Esophagus squamous epithelium (tissue), 5 donors: ENCODE results near the gene GFM2. TPM values are rescaled to one million over a fixed set of nuclear protein-coding genes. Genes with fewer than 3 reads are reported as not detected.
"Not testable (repeated sequence)": the region's sequence is repeated elsewhere in the genome, so short reads cannot be mapped to it uniquely, and the experiment has no call there.

Experiments
- DNase-seq: peaks from one replicate; lab custom pipeline; 2025; lab: John Stamatoyannopoulos, UW
- H3K27ac ChIP-seq, 4 donors: fragments of 200-600 bp; sonication (generic); one replicate each; pipeline ENCODE4 v1.5.1; 2016 to 2019; ENCODE audit warnings: mild to moderate bottlenecking in 1 of 4
- H3K27me3 ChIP-seq, 4 donors: fragments of 200-600 bp; sonication (generic); 1 replicate in 3 of 4; 2 replicates in 1 of 4; pipeline versions ENCODE4 v1.5.1 to v1.6.0; 2017 to 2021; ENCODE audit warnings: antibody characterized with exemption in 1 of 4
- H3K36me3 ChIP-seq, 3 donors: fragments of 200-600 bp; sonication (generic); one replicate each; pipeline ENCODE4 v1.5.1; 2016 to 2019
- H3K4me1 ChIP-seq, 3 donors: fragments of 200-600 bp; sonication (generic); one replicate each; pipeline ENCODE4 v1.5.1; 2017 to 2019
- H3K4me3 ChIP-seq, 4 donors: fragments of 200-600 bp; sonication (generic); 1 replicate in 3 of 4; 2 replicates in 1 of 4; pipeline ENCODE4 v1.5.1; 2016 to 2019; ENCODE audit warnings: mild to moderate bottlenecking in 2 of 4, moderate library complexity in 1 of 4
- H3K9me3 ChIP-seq, 3 donors: fragments of 200-600 bp; sonication (generic); one replicate each; pipeline ENCODE4 v1.5.1; 2016 to 2019
- POLR2A ChIP-seq, 4 donors: fragments of 450-650 bp; IDR thresholded peaks; one replicate each; pipeline ENCODE4 v1.6.1; 2017; ENCODE audit warnings: antibody characterized with exemption in 4 of 4, mild to moderate bottlenecking in 4 of 4, moderate library complexity in 3 of 4
- WGBS, 2 donors: methylation state at CpG; one replicate each; pipeline ENCODE4 v1.1.5; 2018; 5-methylcytosine and 5-hydroxymethylcytosine counted together
- intact Hi-C: fragments of 100-400 bp; cut with DNase I; formaldehyde crosslinking; loops from one replicate; pipeline ENCODE4 v1.15.0; 2022
- total RNA-seq, 4 donors: library from RNA; depleted of rRNA; stranded (reverse); fragments of >200 nt; gene quantifications; one replicate each; pipeline ENCODE4 v1.1.0, GENCODE V29; 2016
- TF ChIP-seq, protein P1 (sequence below), 6 experiments: fragments of 450-650 bp in 4 of 6; fragments of 200-600 bp in 2 of 6; sonication (generic) in 2 of 6; IDR thresholded peaks; one replicate each; pipeline ENCODE4 v1.5.1; 2016 to 2019; ENCODE audit warnings: antibody characterized with exemption in 6 of 6, mild to moderate bottlenecking in 4 of 6, moderate library complexity in 4 of 6
- donor health status: DM: yes; HTN: yes; CAD: no.

GFM2 gene
- total RNA-seq, 4 donors from 2014 or later = 10.2 to 26.4 (median 19.6) TPM

DNA sequence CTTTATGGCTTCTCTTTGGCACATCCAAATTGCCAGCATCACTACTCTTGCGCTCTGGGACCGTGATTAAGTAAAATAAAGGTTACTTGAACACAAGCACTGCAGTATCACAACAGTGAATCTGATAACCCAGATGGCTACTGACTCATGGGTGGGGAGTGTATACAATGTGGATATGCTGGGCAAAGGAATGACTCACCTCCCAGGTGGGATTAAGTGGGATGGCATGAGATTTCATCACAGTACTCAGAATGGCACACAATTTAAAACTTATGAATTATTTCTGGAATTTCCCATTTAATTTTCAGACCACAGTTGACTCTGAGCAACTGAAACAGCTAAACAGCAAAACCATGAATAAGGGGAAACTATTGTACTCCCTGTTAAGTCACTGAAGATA is 4.3 kb downstream of the GFM2 start:
- no peak for TF ChIP-seq POLR2A (IDR thresholded peaks at IDR 0.05)
- H3K9me3 ChIP-seq = no peaks in the 10 kb centered on the region
- DNase-seq = no peak
- WGBS, 2 donors = 33 to 75% methylated on average over 1 to 2 of the region's 2 CpGs
- H3K4me3 ChIP-seq = no peak overlapping the region
- peaks cover 11 to 57% (median 17%) of the 10 kb centered on the region in 3 donors for H3K4me1 ChIP-seq
- intact Hi-C loops = no loop called here
- peaks cover 0 to 50% (median 5%) of the 10 kb centered on the region in 3 donors for H3K36me3 ChIP-seq
- no peaks in the 10 kb centered on the region for H3K27me3 ChIP-seq
- no peak overlapping the region for H3K27ac ChIP-seq

DNA sequence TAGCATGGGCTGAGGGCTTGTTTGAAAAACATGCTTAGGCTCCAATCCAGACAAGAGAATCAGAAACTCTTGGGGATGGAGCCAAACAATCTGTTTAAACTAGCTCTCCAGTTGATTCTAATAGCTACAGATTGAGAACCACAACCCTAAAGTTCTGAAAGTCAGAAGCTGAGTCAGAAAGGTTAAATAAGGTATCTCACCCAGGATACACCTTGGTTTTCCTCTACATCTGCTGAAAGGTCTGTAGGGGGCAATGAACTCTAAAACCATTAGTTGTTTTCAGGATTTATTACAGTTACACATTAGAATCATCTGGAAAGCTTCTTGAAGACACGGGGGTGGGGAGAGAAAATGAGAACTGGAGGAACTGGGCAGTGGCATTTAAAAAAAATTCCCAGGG is 5.7 kb downstream of the GFM2 start:
- DNase-seq = no peak
- intact Hi-C loops = no loop called here
- no peak overlapping the region for H3K4me3 ChIP-seq
- no peaks in the 10 kb centered on the region for H3K27me3 ChIP-seq
- H3K27ac ChIP-seq = no peak overlapping the region
- TF ChIP-seq POLR2A (IDR thresholded peaks at IDR 0.05) = no peak
- TF ChIP-seq, protein P1, sequence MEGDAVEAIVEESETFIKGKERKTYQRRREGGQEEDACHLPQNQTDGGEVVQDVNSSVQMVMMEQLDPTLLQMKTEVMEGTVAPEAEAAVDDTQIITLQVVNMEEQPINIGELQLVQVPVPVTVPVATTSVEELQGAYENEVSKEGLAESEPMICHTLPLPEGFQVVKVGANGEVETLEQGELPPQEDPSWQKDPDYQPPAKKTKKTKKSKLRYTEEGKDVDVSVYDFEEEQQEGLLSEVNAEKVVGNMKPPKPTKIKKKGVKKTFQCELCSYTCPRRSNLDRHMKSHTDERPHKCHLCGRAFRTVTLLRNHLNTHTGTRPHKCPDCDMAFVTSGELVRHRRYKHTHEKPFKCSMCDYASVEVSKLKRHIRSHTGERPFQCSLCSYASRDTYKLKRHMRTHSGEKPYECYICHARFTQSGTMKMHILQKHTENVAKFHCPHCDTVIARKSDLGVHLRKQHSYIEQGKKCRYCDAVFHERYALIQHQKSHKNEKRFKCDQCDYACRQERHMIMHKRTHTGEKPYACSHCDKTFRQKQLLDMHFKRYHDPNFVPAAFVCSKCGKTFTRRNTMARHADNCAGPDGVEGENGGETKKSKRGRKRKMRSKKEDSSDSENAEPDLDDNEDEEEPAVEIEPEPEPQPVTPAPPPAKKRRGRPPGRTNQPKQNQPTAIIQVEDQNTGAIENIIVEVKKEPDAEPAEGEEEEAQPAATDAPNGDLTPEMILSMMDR (IDR thresholded peaks at IDR 0.05) = no peak
- H3K36me3 ChIP-seq = peaks cover 0 to 63% (median 5%) of the 10 kb centered on the region in 3 donors
- WGBS, 2 donors = 55 to 65% methylated on average over 1 of the region's 1 CpG
- H3K9me3 ChIP-seq = peaks cover 0 to 2% (median 0%) of the 10 kb centered on the region in 3 donors
- H3K4me1 ChIP-seq = peaks cover 10 to 56% (median 17%) of the 10 kb centered on the region in 3 donors

DNA sequence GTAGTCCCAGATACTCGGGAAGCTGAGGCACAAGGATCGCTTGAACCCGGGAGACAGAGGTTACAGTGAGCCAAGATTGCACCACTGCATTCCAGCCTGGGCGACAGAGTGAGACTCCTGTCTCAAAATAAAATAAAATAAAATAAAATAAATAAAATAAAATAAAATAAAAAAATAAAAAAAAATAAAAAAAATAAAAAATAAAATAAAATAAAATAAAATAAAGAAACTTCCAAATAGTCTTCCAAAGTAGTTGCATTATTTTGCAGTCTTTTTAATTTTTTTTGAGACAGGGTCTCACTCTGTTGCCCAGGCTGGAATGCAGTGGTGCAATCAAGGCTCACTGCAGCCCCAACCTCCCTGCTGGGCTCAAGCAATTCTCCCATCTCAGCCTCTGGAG is 18.2 kb downstream of the GFM2 start:
- H3K4me3 ChIP-seq, H3K27ac ChIP-seq, H3K27me3 ChIP-seq, DNase-seq, intact Hi-C loops, H3K4me1 ChIP-seq, H3K9me3 ChIP-seq: not testable (repeated sequence)
- H3K36me3 ChIP-seq = peaks cover 6 to 97% (median 8%) of the 10 kb centered on the region in 3 donors
- 100% methylated on average over 4 of the region's 4 CpGs for WGBS, 2 donors

DNA sequence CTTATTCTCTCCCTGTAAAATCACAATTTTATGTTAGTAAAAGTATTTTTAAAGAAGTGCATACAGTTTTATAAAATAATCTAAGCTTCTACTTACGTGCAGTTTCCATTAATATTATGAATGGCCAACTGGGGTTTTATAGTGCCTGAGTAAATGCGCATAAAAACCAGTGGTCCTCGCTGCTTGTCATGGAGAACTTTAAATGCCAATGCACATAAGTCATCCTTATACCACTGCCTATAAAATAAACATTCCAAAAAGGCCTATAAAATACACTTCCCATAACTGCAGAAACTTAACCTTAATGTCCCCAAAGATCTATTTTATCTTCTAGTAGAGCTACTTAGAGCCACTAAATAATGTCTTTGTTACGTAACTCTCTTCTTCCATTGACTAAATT is 28.5 kb downstream of the GFM2 start:
- Histone ChIP-seq H3K36me3 (peaks cover 3 to 95% (median 3%) of the 10 kb centered on the region in 3 donors), H3K4me1 (no peaks in the 10 kb centered on the region), H3K27me3 (no peaks in the 10 kb centered on the region), H3K27ac (no peak overlapping the region), H3K4me3 (no peak overlapping the region), H3K9me3 (no peaks in the 10 kb centered on the region)
- WGBS, 2 donors = 93 to 95% methylated on average over 4 of the region's 4 CpGs
- TF ChIP-seq, protein P1 (IDR thresholded peaks at IDR 0.05) = no peak
- TF ChIP-seq POLR2A (IDR thresholded peaks at IDR 0.05) = no peak
- no peak for DNase-seq
- intact Hi-C loops = no loop called here

DNA sequence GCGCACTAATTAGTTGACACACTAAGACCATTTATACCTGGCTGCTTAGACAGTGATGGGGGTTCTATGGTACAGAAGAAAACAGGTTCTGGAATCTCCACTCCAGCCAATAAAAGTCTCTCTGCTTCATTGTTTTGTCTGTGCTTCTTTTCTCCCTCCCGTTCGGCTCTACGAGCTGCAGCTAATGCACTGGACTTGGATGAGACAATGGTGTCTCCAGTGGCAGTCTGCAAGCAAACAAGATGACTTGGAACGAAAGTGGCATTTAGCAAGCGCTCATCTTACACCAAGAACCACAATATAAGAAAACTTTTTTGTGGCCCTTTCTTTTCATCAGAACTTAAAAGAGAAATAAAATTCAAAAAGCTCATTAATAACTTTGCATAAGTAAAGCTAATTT is 30.2 kb downstream of the GFM2 start:
- Histone ChIP-seq H3K27ac (no peak overlapping the region), H3K9me3 (no peaks in the 10 kb centered on the region), H3K36me3 (peaks cover 3 to 95% (median 3%) of the 10 kb centered on the region in 3 donors), H3K4me1 (no peaks in the 10 kb centered on the region), H3K27me3 (no peaks in the 10 kb centered on the region), H3K4me3 (no peak overlapping the region)
- WGBS, 2 donors = 92 to 94% methylated on average over 6 of the region's 6 CpGs
- no peak for DNase-seq
- no peak for TF ChIP-seq POLR2A (IDR thresholded peaks at IDR 0.05)
- TF ChIP-seq, protein P1 (IDR thresholded peaks at IDR 0.05) = no peak
- intact Hi-C loops = no loop called here

DNA sequence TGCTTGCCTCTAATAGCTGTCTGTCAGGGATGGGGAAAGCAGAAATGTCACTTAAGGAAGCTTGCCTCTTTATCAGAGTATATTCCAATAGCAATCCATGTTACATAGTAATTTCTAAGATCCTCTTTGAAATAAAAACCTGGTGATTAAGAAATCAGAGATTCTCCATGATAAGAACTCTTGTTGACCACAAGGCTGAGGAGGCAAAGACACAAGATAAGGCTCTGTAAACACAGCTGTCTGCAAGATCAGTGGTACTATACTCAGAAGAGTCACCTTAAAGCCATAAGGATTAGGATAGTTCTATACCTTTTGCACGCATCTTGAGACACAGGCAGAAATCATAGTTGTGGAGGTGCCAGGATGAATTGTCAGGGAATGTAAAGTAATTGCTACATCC is 41.6 kb downstream of the GFM2 start:
- intact Hi-C loops = no loop called here
- Histone ChIP-seq H3K36me3 (peaks cover 0 to 100% (median 15%) of the 10 kb centered on the region in 3 donors), H3K4me1 (no peaks in the 10 kb centered on the region), H3K9me3 (no peaks in the 10 kb centered on the region), H3K27me3 (no peaks in the 10 kb centered on the region), H3K27ac (no peak overlapping the region), H3K4me3 (no peak overlapping the region)
- WGBS, 2 donors = 82 to 88% methylated on average over 1 of the region's 1 CpG
- no peak for DNase-seq
- TF ChIP-seq POLR2A (IDR thresholded peaks at IDR 0.05) = no peak
- TF ChIP-seq, protein P1 (IDR thresholded peaks at IDR 0.05) = no peak
